Stimulated activated CD8-positive, alpha-beta memory T cell treated with anti-CD3 and anti-CD28 coated beads, Interleukin-12 subunit alpha, Interleukin-12 subunit beta, amount 100 ng/mL, for 4 hours (primary cell): ENCODE results near the gene TMC4.
"Not testable (repeated sequence)": the region's sequence is repeated elsewhere in the genome, so short reads cannot be mapped to it uniquely, and the experiment has no call there.

ENCODE experiments used
- DNase-seq: peaks from one replicate; pipeline ENCODE4 v3.0.0-alpha.2; 2020; ENCODE audit warnings: low read depth

TMC4 gene

DNA sequence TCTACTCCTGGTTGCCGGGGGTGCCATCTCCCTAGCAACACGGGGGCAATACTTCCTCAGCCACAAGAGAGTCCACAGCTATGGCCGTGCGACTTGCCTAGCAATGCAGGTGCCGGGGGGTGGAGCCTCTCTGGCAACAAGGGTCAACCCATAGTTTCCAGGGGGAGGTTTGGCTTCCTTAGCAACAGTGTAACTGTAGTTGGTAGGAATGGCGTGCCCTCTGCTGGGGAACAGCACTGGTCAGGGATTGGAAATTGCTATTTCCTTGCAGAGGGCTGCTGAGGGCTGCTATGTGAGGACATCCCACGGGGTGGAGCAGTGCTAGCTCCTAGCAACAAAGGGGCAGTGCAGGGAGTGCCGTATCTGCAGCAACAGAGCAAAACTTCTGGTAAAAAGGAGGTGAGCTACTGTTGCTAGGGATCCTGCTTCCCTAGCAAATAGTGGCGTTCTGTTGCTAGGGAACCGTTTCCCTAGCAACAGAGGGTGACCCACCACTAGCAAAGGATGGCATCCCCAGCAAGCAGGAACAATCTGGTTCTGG lies 7.0 kb upstream of the TMC4 start:
- no peak for DNase-seq

DNA sequence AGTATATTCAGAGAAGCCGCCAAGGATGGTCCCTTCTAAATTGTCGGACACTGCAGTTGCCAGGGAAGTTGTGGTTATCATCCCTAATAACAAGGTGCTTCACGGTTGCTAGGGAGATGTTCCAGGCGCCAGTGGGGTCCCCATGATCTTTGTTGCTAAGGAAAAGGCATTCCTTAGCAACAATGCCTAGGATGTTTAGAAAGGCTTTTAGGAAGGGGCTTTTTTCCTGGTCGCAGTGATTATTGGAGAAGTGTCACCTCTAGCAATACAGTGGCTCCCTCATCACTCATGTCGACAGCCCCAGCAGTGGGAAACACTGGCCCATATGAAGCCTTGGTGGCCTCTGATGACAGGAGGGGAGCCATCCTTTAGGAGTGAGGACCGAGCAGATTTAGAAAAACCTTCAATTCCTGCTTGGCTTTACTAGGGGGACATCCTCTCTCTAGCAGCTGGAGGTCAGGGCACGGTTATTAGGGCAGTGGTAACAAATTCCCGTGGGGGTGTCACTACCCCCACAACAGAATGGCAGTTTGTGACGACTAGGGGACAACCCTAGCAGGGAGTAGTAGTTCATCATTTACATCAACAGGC lies 6.4 kb upstream of the TMC4 start:
- DNase-seq: no peak

DNA sequence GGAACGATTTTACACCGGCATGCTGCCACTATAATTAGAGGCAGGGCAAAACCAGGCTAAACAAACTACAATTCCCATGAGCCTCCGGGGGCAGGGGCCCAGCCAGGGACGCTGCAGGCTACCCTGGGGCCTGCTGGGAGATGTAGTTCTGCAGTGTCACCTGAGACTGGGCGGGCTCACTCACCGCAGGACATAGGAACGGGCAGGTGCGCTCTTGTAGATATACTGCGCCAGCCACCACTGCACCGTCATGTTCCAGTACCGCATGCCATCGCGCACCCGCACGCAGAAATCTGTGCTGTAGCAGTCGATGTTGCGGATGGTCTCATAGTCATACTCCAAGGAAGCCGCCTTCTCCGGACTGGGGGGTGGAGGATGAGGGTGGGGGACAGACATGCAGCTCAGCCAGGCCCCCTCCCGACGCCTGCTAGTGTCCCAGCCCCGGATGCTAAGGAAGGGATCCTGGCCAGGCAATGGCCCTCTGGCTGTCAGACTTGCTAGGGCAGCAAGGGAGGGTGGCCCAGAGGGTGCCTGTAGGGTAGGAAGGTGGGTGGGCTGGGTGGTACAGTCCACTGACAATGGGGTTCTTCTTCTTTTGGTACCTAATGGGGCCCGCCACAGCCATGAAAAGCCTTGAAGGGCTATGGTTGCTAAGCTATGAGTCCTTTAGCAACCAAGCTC lies 5.8 kb upstream of the TMC4 start:
- DNase-seq: no peak

DNA sequence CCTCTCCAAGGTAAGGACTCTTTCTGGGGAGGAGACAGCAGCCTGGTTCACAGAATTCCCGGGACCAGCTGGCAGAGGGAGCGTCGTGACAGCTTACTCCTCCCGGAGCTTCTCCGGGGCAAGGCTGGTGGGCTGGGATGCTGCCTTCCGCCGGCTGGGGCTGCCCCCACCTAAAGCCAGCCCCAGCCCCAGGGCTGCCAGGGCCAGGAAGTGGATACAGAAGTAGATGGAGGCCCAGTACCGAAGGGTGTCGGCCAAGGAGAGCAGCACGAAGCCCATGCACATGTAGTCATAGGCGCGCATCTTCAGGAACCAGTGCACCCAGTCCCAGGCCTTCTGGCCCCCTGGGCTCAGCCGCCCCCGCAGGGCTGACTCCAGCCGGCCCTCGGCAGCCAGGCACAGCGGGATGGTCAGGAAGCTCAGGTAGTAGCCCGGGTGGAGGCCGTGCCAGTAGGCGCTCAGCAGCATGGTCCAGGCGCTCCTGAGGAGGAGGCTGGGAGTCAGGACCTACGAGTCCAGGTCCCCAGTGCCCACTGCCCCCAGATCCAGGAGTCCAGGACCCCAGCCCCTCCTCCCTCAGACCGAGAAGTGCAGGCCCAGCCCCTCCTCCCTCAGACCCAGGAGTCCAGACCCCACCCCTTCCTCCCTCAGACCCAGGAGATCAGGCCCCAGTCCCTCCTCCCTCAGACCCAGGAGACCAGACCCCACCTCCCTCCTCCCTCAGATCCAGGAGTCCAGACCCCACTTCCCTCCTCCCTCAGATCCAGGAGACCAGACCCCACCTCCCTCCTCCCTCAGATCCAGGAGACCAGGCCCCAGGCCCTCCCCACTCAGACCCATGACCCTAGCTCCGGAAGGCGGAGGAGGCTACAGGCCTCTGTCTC lies 1.2 kb upstream of the TMC4 start:
- DNase-seq: no peak

DNA sequence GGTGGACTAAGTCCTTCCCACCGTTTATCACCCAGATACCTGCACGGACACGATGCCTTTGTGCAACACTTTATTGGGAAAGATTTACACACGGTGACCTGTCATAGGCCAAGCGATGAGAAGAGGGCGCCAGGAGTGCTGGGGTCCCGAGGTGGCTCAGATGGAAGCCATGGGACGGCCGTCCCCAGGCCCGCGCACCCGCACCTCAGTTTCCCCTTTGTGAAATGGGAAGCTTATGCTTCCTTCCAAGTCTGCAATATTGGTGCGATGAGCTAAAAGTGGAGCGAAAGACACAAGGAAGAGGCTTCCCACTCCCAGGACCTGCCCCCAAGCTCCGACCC lies 369 bp upstream of the TMC4 start:
- no peak for DNase-seq

DNA sequence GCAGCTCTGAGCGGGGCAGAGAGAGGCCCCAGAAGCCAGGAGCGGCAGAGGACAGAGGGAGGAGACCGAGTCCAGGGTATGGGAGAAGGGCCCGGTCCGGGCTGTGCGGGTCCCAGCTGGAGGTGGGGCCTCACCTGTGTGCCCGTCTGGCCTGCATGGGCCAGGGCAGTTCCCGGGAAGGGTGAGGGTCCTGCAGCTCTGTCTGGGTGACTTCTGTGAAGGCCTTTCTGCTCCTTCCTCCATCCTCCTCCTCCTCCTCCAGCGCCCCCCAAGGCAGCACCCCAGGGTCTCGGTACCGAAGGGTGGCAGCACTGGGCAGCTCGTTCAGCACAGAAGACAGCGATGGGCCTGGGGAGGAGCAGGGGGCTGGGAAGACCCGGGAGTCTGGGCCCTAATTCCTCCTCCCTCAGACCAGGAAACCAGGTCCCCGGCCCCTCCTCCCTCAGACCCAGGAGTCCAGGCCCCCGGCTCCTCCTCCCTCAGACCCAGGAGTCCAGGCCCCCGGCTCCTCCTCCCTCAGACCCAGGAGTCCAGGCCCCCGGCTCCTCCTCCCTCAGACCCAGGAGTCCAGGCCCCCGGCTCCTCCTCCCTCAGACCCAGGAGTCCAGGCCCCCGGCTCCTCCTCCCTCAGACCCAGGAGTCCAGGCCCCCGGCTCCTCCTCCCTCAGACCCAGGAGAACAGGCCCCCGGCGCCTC lies 1.1 kb downstream of the TMC4 start:
- DNase-seq: not testable (repeated sequence)

DNA sequence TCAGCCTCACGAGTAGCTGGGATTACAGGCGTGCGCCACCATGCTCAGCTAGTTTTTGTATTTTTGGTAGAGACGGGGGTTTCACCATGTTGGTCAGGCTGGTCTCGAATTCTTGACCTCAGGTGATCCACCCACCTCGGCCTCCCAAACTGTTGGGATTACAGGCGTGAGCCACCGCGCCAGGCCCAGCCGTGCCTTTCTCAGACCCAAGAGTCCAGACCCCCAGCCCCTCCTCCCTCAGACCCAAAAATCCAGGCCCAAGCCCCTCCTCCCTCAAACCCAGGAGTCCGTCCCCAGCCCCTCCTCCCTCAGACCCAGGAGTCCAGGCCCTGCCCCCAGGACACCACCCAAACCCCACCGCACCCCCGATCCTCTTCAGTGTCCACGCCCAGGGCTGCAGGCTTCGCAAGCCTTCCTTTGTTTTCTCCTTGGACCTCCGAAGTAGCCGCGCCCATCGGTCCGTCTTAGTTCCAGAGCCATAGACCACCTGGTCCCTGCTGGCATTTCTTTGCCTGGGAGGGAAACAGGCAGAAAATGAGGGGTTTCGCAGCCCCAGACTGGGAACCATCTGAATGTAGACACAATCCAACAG lies 3.7 kb downstream of the TMC4 start:
- no peak for DNase-seq

DNA sequence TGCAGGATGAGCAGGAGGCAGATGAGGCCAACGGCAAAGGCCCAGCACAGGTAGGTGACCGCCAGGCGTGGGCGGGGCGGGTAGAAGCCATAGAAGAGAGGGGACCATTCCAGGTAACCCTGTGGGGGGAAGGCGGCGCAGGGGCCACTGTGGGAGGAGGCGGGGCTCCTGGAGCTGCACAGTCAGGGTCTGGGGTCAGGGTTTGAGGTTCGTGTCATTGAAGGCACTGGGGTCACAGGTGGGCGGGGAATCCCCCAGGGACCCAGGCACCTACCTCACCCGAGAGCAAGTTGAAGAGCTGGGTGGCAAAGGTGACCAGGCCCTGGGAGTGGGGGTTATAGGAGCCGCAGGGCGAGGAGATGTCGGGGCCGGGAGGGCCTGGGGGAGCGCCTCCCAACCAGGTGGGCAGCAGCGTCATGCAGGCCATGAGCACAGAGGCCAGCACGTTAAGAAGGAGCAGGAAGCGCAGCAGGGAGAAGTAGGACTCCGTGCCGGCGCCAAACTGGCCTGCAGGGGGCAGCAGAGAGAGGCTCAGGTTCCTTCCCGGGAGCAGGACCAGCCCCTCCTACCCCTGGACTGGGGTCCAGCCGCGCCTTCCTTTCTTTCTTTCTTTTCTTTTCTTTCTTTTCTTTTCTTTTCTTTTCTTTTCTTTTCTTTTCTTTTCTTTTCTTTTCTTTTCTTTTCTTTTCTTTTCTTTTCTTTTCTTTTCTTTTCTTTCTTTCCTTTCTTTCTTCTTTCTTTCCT lies 4.6 kb downstream of the TMC4 start:
- peak; percentile 73 for DNase-seq

DNA sequence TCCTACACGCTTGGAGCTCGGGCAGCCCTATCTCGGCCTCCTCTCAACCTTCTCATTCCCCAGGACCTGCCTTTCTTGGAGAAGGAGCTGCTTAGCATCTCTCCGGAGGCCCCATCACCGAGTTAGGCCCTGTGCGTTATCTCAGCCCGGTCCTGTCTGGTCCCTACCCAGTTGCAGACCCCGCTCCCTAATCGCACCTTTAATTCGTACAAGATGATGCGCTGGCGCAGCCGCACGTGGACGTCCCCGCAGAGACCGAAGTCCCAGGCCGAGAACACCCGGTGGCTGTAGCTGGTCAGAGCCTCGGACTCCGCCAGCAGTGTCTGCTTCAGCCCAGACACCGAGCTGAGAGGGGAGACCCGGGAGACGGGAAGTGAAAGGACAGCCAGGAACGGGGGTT lies 7.7 kb downstream of the TMC4 start:
- no peak for DNase-seq

DNA sequence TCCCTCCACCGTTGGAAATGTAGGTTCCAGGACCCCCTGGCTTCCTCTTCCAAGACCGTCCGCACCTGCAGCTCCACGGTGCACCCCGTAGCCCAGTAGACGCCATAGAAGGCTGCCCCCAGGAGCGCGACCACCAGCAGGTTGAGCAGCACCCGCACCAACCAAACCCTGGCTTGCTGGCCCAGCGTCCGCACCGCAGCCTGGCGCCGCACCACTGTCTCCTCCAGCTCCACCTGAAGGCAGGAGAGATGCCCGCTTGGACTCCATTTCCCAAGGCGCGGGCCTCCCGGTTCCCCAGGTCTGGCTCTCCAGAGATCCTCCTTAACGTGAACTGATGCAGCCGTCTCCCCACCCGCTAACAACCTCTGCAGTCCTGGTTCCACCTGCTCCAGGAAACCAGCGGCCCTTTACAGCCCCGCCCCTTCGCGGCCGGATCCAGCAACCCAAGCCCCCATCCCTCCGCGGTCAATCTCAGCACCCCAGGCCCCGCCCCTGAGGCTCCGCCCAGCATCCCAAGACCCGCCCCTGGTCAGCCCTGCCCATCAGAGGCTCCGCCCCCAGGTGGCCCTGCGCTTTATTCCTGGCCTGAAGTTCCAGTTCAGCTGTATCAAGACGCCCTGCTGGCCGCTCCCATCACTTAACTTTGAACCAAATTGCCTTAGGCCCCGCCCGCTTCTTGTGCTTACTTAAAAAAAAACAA lies 8.4 kb downstream of the TMC4 start:
- peak; percentile 21 for DNase-seq

DNA sequence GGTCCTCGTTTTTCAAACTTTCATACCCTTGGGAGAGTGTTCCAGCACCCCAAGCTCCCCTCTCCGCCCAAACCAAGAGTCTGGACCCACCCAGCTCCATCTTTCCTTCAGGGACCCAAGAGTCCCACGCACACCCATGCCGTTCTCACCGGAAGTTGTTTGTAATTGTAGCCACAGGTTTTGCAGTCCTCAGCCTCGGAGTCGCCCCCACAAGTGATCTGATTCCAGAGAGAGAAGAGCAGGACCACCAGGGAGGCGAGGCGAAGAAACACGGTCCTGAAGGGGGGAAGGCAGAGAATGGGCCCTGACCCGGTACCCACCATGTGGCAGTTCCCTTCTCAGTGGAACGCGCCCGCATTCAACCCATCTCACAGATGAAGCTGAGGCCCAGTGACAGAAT lies 10.1 kb downstream of the TMC4 start:
- no peak for DNase-seq

DNA sequence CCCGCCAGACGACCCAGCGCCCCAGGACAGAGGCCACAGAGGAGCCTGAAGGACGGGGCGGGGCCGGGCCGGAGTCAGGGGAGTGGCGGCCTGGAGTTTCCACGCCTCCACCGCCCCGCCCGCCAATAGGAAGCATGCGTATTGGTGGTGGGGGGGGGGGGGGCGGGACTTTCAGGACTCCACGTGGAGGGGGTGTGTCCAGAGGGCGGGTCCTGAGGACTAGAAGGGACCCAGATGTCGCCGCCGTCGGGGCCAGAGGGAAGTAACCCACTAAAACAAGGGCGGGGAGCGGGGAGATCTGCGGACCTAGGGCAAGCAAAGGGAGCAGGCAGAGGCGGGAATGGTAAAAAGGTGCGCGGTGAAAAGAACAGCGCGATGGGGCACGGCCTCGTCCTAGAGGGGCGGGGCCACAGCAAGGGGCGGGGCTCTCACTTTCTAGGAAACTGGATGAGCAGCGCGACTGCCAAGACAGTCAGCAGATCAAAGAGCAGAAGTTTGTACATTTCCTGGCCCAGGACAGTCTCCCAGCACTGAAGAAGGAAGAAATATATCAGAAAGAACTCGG lies 10.6 kb downstream of the TMC4 start:
- peak; percentile 61 for DNase-seq

DNA sequence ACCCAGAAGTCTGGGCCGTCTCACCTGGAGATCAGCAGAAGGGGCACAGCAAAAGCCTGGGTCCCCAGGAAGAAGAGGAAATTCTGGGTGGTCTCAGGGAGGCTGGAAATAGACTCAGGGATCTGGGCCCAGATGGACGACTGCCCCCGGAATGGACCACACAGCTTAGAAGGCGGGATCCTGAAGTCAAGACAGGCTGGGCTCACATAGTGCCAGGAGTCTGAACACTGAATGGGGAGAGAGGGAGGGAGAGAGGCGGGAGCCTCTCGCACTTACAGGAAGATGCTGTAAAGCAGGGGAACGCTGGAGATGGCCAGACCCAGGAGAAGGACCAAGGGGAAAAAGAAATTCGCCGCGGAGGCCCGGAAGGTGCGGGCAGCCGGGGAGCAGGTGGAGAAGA lies 12.1 kb downstream of the TMC4 start:
- no peak for DNase-seq

DNA sequence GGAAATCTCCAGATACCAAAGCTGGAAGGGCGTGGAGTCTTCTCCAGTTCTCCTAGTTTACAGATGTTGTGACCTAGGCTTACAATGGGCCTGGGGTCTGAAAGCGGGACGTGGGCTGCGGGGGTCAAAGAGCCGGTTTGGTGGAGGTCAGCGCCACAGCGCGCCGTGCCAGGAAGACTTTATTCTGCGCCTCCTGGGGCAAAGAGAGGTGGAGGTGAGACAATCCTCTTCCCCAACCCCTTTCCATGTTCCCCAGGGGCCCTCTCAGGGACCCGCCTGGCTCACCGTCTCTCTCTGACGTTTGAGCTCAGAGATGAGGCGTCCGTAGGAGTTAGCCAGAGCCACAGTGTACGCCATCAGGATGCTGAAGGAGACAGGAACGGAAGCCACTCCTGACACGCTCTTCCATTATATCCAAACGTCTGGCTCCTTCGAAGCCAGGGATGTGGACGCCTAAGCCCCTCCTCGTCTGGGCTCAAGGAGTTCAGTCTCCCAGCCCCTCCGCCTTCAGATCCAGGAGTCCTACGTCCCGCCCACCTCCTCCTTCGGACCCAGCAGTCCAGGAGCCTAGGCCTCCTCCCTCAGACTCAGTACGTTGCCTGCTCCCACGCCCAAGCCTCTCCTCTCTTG lies 12.7 kb downstream of the TMC4 start:
- no peak for DNase-seq

DNA sequence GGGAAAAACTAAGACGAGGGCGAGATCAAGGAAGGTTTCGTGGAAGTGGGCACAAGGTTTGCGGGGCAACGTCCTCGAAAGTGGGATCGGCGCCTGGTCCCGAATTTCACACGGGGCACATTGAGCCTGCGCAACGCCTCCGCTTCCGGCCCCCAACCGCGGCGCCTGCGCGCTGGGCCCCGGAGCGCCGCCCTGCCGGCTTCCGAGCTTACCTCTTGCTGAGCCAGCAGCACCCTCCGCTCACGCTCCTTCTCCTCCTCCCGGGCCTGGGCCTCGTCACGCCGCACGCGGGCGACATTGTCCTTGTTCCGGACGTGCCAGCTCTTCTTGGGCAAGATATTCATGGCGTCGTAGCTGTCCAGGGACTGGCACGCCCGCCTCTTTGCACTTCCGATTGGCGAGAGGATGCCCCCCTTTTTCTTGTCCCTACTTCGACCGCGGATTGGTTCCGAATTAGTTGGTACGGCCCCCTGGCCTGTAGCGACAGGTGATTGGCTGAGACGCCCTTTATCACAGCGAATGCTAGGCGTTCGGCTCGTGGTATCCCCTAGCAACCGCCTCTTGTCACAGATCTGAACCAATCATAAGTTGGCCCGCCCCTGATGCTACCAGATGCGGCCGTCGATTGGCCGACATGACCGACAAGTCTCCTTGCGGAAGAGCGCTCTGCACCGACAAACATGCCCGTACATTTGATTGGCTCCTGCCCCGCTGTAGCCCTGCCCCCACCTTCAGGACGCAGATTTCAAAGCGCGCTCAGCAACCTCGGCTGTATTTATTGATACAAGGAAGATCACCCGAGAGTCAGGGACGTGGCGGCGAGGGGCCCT lies 13.4 kb downstream of the TMC4 start, which contains the start of gene LENG1:
Gene LENG1 (minus strand): TSS at position 370 of the 830 bp plus-strand sequence. CDS start 26 bp downstream, at position 344.
- peak; percentile 96 for DNase-seq

DNA sequence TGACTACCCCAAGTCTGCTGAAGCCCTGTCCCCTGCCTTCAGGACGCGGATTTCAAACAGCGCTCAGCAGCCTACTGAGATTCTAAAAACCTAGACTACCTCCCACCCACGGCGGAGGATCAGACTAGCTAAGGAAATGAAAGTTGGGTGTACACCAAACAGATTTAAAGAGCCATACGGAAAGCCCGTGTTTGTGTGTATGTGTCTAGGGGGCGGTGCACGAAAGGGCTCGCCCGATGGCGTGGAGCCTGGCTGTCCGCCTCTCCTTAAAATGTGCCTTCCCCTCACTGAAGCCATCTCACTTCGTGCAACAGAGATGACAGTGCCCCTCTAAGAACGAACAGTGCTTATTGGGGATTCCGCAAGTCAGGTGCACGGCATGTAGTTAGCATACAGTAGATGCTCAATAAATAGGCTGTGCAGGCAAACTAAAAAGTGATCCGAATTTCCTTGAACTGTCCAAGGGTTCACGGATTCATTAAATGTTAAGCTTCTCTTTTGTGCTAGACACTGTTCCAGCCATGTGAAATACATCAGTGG lies 14.1 kb downstream of the TMC4 start:
- DNase-seq: no peak

DNA sequence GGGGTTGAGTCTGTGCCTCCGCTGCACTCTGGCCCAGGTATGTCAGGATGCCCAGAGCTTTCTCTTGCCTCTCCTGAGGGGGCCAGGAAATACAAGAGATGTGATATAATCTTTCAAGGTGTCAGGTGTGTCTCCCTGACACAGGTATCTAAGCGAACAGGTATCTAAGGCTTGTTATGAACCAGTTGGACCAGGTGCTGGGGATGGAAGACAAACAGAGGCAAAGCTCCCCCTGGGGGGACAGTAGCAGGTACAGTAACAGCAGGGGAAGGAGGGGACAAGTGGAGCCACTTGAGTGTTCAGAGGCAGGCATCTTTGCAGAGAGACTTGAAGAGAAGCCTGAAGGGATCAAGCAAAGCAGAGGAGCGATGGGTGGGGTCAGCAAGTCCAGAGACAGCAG lies 16.0 kb downstream of the TMC4 start:
- no peak for DNase-seq

DNA sequence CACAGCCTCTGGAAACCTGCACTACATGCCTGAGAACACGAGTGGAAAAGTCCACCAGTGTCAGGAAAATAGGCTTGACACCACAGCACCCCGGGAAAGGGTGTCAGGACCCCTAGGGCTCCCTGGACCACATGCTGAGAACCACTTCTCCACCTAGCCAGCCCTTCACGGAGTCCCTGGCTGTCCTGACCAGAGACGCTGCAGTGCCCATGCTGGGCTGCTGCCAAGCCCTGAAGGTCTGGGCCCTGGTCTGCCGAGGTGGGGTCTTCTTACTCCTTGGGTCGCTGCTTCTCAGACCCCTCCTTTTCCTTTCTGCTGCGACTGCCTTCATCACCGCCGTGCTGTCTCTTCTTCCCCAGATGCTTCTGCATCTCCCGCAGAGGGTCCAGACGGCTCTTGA lies 16.5 kb downstream of the TMC4 start:
- DNase-seq: no peak

DNA sequence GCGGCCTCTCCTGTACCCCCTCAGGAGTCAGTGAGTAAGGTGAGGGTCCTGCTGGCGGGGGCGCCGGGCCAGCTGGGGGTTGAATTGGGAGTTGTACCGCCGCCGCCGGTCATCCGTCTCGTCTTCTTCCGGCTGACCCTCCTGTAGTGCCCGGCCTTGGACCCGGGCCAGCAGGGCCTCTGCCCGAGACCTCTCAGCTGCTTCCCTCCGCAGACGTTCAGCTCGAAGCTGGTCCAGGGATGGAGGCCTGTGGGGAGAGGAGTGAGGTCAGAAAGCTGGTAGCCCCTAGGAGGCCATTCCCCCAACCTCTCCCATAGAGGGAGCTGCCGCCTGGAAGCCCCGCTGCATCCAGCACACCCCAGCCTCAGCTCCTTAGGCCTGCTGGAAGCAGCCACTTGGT lies 17.3 kb downstream of the TMC4 start:
- DNase-seq: no peak
